Omental fat pad (tissue), 4 donors: ENCODE data around the gene TMEM181. TPM values are rescaled to one million over a fixed set of nuclear protein-coding genes. Genes with fewer than 3 reads are reported as not detected.

ENCODE experiments used
- ATAC-seq: fragments of 150-250 bp; one replicate; pipeline ENCODE4 v1.9.1; 2016; ENCODE audit warnings: mild to moderate bottlenecking, moderate library complexity; ENCODE audit not compliant: low FRiP score
- DNase-seq: peaks from one replicate; pipeline ENCODE4 v3.0.0-alpha.2; 2019; ENCODE audit warnings: low spot score
- total RNA-seq, 4 donors: library from RNA; depleted of rRNA; stranded (reverse); fragments of >200 nt; gene quantifications; one replicate each; pipeline ENCODE4 v1.1.0, GENCODE V29; 2016
- TF ChIP-seq, protein P1 (sequence below), 3 donors: fragments of 450-650 bp; IDR thresholded peaks; one replicate each; pipeline ENCODE4 v1.5.1; 2016 to 2017; ENCODE audit warnings: antibody characterized with exemption in 3 of 3, mild to moderate bottlenecking in 3 of 3, moderate library complexity in 2 of 3

Gene TMEM181
- total RNA-seq, 4 donors from 2014 or later, result 16.1 to 27.6 (median 20.6) TPM

DNA sequence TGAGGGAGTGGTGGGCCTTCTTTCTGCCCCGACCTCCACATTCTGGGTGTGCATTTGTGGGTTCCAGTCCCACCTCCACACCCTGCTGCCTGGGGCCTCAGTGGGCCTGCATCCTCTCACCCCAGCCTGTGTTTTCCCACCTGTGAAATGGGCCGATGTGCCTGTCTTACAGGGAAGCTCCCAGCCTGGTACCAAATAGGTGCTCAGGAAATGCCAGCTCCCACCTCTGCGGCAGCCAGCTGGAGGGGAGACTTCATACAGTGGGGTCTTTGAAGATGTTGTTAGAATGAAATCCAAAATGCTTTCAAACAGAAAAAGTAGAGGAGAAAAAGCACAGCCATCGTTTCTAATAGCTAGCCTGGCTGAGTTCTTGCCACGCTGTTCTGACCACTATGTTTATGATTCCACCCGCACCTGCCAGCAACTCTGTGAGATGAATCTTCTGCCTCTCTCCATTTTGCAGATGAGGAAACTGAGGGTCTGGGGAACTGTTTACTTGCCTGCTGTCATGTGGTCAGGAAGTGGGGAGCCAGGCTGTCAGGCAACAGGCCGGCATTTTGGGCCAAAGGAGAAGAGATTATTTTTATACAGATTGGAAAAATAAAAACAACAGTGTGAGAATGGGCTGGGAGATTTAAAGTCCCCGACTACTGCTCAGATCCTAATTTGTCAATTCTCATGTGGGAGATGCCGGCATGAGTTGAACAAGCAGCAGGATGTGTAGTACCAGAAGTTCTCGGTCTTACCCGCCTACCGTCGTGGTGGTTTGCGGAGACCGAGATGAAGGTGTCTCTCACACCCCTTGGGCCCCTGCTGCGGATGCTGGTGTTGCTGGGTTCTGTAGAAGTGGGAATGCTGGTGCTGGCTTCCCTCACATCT lies 4.6 kb downstream of the TMEM181 start:
- DNase-seq (no peak), ATAC-seq (no peak)
- TF ChIP-seq, protein P1, sequence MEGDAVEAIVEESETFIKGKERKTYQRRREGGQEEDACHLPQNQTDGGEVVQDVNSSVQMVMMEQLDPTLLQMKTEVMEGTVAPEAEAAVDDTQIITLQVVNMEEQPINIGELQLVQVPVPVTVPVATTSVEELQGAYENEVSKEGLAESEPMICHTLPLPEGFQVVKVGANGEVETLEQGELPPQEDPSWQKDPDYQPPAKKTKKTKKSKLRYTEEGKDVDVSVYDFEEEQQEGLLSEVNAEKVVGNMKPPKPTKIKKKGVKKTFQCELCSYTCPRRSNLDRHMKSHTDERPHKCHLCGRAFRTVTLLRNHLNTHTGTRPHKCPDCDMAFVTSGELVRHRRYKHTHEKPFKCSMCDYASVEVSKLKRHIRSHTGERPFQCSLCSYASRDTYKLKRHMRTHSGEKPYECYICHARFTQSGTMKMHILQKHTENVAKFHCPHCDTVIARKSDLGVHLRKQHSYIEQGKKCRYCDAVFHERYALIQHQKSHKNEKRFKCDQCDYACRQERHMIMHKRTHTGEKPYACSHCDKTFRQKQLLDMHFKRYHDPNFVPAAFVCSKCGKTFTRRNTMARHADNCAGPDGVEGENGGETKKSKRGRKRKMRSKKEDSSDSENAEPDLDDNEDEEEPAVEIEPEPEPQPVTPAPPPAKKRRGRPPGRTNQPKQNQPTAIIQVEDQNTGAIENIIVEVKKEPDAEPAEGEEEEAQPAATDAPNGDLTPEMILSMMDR (IDR thresholded peaks at IDR 0.05), result no peak

DNA sequence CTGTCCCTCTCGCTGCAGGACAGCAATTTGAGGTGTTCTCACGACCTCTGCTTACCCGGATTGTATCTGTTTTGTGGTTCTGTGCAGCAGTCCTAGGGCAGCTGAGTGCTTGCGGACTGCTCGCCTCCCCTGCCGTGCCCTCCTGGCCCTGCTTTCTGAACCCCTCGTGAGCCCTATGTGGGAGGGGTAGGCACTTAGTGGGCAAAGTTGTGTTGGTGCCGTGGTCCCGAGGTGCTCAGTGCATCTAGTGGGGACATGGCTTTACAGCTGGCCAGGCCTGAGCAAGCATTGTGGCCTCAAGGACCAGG lies 5.2 kb downstream of the TMEM181 start:
- TF ChIP-seq, protein P1 (IDR thresholded peaks at IDR 0.05), result no peak
- DNase-seq (no peak), ATAC-seq (no peak)

DNA sequence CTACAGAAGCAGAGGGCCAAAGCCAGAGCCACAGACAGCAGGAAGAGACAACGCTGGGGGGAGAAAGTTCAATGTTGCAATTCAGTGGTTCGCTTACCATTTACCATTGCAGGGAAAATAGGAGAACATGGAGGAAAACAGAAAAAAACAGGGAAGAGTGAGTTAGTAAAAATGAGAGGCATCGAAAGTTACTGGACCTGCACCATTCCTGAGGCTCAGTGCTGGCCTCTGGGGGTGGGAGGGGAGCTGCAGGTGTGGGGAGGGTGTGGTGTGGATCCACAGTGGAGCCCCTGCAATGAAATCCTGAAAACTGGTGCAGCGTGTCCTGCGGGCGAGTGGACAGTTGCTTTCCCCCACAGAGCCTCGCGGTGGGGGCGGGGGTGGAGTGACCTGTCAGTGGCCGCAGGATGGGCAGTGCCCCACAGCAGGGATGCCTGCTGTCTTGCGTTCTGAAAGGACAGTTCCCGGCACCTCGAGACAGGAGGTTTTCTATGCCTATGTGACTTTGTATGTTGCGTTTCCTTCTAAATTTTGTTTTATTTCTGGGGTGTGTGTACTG lies 5.7 kb downstream of the TMEM181 start:
- DNase-seq, result no peak
- TF ChIP-seq, protein P1 (IDR thresholded peaks at IDR 0.05), result no peak

DNA sequence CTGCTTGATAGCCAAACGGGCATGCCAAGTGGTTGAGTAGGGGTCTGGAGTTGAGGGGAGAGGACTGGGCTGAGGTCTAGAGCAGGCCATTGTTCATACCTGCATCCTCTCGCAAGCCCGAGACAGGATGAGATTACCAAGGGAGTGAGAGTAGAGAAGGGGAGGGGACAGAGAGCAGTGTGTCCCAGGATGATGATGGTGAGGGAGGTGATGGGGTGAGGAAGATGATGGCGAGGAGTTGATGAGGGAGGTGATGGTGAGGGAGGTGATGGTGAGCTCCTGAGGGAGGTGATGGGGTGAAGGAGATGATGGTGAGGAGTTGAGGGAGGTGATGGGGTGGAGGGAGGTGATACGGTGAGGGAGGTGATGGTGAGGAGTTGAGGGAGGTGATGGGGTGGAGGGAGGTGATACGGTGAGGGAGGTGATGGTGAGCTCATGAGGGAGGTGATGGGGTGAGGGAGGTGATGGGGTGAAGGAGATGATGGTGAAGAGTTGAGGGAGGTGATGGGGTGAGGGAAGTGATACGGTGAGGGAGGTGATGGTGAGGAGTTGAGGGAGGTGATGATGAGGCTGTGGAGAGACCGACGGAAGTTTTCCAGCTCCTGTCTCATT lies 6.4 kb downstream of the TMEM181 start:
- no peak for DNase-seq
- ATAC-seq, result no peak
- TF ChIP-seq, protein P1 (IDR thresholded peaks at IDR 0.05), result no peak

More for the DNA sequence above, 5.7 kb downstream of the TMEM181 start:
- no peak for ATAC-seq

DNA sequence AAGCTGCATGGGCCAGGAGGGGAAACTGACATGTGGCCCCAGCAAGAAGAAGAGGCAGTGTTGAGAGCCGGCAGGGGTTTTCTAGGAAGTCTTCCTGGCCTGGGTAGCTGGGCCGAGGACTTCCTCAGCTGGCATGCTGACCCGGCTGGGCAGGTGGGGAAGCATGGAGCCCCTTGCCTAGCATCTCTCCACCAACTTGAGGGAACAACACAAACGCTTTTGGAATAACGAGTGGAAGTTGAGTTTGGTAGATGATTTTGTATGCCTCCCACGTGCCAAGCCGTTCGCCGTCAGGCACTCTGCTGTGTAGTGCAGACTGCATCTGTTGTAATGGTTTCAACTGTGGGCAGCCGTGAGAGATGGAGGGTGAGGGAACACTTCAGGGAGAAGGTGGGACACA lies 7.3 kb downstream of the TMEM181 start:
- no peak for DNase-seq
- no peak for ATAC-seq
- TF ChIP-seq, protein P1 (IDR thresholded peaks at IDR 0.05), result no peak

DNA sequence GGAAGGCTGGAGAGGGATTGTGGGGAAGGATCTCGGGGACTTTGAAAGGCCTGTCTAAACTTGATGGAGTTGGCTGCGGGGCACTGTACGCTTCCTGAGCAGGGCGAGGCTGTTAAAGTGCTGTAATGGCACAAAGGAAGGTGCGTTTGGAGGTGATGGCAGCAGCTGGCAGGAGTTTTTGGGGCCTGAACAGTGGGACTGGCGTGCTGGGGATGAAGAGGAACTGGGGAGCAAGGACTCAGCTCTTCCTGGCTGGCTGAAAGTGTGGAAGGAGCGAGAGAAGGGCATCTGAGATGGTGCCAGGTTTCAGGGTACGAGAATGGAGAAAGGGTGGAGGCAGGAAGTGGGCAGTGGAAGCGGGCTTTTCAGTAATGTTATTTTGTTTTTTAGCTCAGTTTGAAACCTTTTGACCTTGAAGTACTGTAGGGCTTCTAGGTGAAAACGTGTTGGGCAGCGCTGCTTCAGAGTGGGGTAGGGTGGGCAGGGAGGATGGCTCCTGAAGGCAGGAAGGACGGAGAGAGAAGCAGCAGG lies 8.0 kb downstream of the TMEM181 start:
- TF ChIP-seq, protein P1 (IDR thresholded peaks at IDR 0.05), result no peak
- DNase-seq (no peak), ATAC-seq (no peak)
